Measurements from ENCODE around the gene SPDYA.
"Not testable (repeated sequence)": the region's sequence is repeated elsewhere in the genome, so short reads cannot be mapped to it uniquely, and the experiment has no call there.

SPDYA gene

GRCh38 chr2:28810384-28811285, at the start of gene SPDYA:
TSS of gene SPDYA (plus strand) at chr2:28810834. CDS start at chr2:28816015, 5,181 bp downstream.
- DNase-seq: peak; percentile 21

- DNase-seq: no peak
These were observed 49.2 kb upstream of the SPDYA start for GRCh38 chr2:28761420-28761819.

GRCh38 chr2:28764909-28765711, 45.5 kb upstream of the SPDYA start:
- no peak for DNase-seq

GRCh38 chr2:28766070-28766469, 44.6 kb upstream of the SPDYA start:
- DNase-seq: no peak

- DNase-seq: no peak
These were observed 43.3 kb upstream of the SPDYA start for GRCh38 chr2:28767337-28767736.

GRCh38 chr2:28768422-28768821, 42.2 kb upstream of the SPDYA start:
- no peak for DNase-seq

GRCh38 chr2:28768952-28769351, 41.7 kb upstream of the SPDYA start:
- DNase-seq: no peak

GRCh38 chr2:28772351-28772750, 38.3 kb upstream of the SPDYA start:
- no peak for DNase-seq

GRCh38 chr2:28776471-28776870, 34.2 kb upstream of the SPDYA start:
- DNase-seq: no peak

GRCh38 chr2:28778392-28778791, 32.2 kb upstream of the SPDYA start:
- DNase-seq: no peak

GRCh38 chr2:28779001-28779400, 31.6 kb upstream of the SPDYA start:
- DNase-seq: no peak

GRCh38 chr2:28780496-28780895, 30.1 kb upstream of the SPDYA start:
- DNase-seq: no peak

- DNase-seq: no peak
These were observed 28.2 kb upstream of the SPDYA start for GRCh38 chr2:28782423-28782822.

GRCh38 chr2:28784570-28784969, 26.1 kb upstream of the SPDYA start:
- not testable (repeated sequence) for DNase-seq

- no peak for DNase-seq
These were observed 14.0 kb upstream of the SPDYA start for GRCh38 chr2:28796620-28797019.

GRCh38 chr2:28801726-28802125, 8.9 kb upstream of the SPDYA start:
- DNase-seq: no peak

GRCh38 chr2:28802975-28803429, 7.6 kb upstream of the SPDYA start:
- no peak for DNase-seq

GRCh38 chr2:28809927-28810326, 707 bp upstream of the SPDYA start:
- DNase-seq: no peak

- DNase-seq: no peak
These were observed 7.4 kb downstream of the SPDYA start for GRCh38 chr2:28818053-28818452.

GRCh38 chr2:28821295-28821958, 10.8 kb downstream of the SPDYA start:
- no peak for DNase-seq

GRCh38 chr2:28822036-28822435, 11.4 kb downstream of the SPDYA start:
- DNase-seq: no peak

GRCh38 chr2:28824207-28824606, 13.6 kb downstream of the SPDYA start:
- no peak for DNase-seq

GRCh38 chr2:28824870-28825269, 14.2 kb downstream of the SPDYA start:
- DNase-seq: no peak

All from GOT3 (cell line).